ENCODE results near the gene OXA1L. TPM values are rescaled to one million over a fixed set of nuclear protein-coding genes. Genes with fewer than 3 reads are reported as not detected.
A peak's percentile ranks its signal among the peaks of the same experiment; 100 is the strongest.

OXA1L gene
- total and polyA plus RNA-seq, 4 donors: 81.3 to 99.8 (median 97.2) TPM

- peaks cover 0 to 26% (median 9%) of the 10 kb centered on the region in 5 donors for H3K4me1 ChIP-seq (ENCODE audit: control insufficient read depth in 5 of 5, insufficient read depth in 5 of 5, low read length in 5 of 5)
- H3K9me3 ChIP-seq (ENCODE audit: control insufficient read depth in 4 of 4, insufficient read depth in 3 of 4, low read length in 3 of 4): no peaks in the 10 kb centered on the region
- peak within 1 kb of the TSS in 1 of 2 donors; percentile 49 for H3K9ac ChIP-seq (ENCODE audit: insufficient read depth in 1 of 2, low read length in 2 of 2)
- peaks cover 0 to 1% (median 0%) of the 10 kb centered on the region in 4 donors for H3K36me3 ChIP-seq (ENCODE audit: control insufficient read depth in 4 of 4, insufficient read depth in 4 of 4, low read length in 4 of 4)
- no peak for TF ChIP-seq CTCF (IDR thresholded peaks at IDR 0.05; ENCODE audit: control extremely low read depth, extremely low read depth)
- no peaks in the 10 kb centered on the region for H3K27me3 ChIP-seq (ENCODE audit: control insufficient read depth in 3 of 3, insufficient read depth in 3 of 3, low read length in 2 of 3)
- DNase-seq (peak in 1 of 3 donors; percentile 27), ATAC-seq (ENCODE audit: insufficient read depth, low FRiP score) (peak; percentile 24)
- H3K4me3 ChIP-seq: no peak within 1 kb of the TSS
- H3K27ac ChIP-seq (ENCODE audit: low read depth in 1 of 2, low read length in 1 of 2): peak within 1 kb of the TSS in 1 of 2 donors; percentile 90
- WGBS, 2 donors: 66 to 67% methylated on average over 10 of the region's 10 CpGs
Measured at GRCh38 chr14:22814941-22815713, 48.6 kb downstream of the OXA1L start, which contains the start of gene SLC7A7. Gene SLC7A7, minus strand, starts transcription at chr14:22815435. Its CDS starts 2,037 bp downstream, at chr14:22813398.

- H3K27ac ChIP-seq (ENCODE audit: low read depth in 1 of 2, low read length in 1 of 2): peak overlapping the region in 1 of 2 donors; percentile 92
- no peak overlapping the region for H3K4me3 ChIP-seq
- no peak for TF ChIP-seq CTCF (IDR thresholded peaks at IDR 0.05; ENCODE audit: control extremely low read depth, extremely low read depth)
- H3K36me3 ChIP-seq (ENCODE audit: control insufficient read depth in 4 of 4, insufficient read depth in 4 of 4, low read length in 4 of 4): no peaks in the 10 kb centered on the region
- no peaks in the 10 kb centered on the region for H3K27me3 ChIP-seq (ENCODE audit: control insufficient read depth in 3 of 3, insufficient read depth in 3 of 3, low read length in 2 of 3)
- peak overlapping the region in 1 of 2 donors; percentile 67 for H3K9ac ChIP-seq (ENCODE audit: insufficient read depth in 1 of 2, low read length in 2 of 2)
- H3K4me1 ChIP-seq (ENCODE audit: control insufficient read depth in 5 of 5, insufficient read depth in 5 of 5, low read length in 5 of 5): peaks cover 0 to 49% (median 16%) of the 10 kb centered on the region in 5 donors
- 10 to 19% methylated on average over 10 of the region's 10 CpGs for WGBS, 2 donors
- no peak for ATAC-seq (ENCODE audit: insufficient read depth, low FRiP score)
- H3K9me3 ChIP-seq (ENCODE audit: control insufficient read depth in 4 of 4, insufficient read depth in 3 of 4, low read length in 3 of 4): no peaks in the 10 kb centered on the region
- peak; percentile 77 to 89 (median 87) for DNase-seq
Measured at GRCh38 chr14:22819151-22819988, 52.9 kb downstream of the OXA1L start.

- WGBS, 2 donors: 92 to 96% methylated on average over 1 of the region's 1 CpG
- no peak overlapping the region for H3K27ac ChIP-seq (ENCODE audit: low read depth in 1 of 2, low read length in 1 of 2)
- DNase-seq: no peak
Measured at GRCh38 chr14:22820731-22821130, 54.2 kb downstream of the OXA1L start.

More at GRCh38 chr14:22820731-22821130, 54.2 kb downstream of the OXA1L start:
- peaks cover 0 to 48% (median 13%) of the 10 kb centered on the region in 5 donors for H3K4me1 ChIP-seq (ENCODE audit: control insufficient read depth in 5 of 5, insufficient read depth in 5 of 5, low read length in 5 of 5)
- no peaks in the 10 kb centered on the region for H3K9me3 ChIP-seq (ENCODE audit: control insufficient read depth in 4 of 4, insufficient read depth in 3 of 4, low read length in 3 of 4)
- H3K27me3 ChIP-seq (ENCODE audit: control insufficient read depth in 3 of 3, insufficient read depth in 3 of 3, low read length in 2 of 3): no peaks in the 10 kb centered on the region
- no peak for TF ChIP-seq CTCF (IDR thresholded peaks at IDR 0.05; ENCODE audit: control extremely low read depth, extremely low read depth)
- ATAC-seq (ENCODE audit: insufficient read depth, low FRiP score): no peak
- no peak overlapping the region for H3K4me3 ChIP-seq
- H3K36me3 ChIP-seq (ENCODE audit: control insufficient read depth in 4 of 4, insufficient read depth in 4 of 4, low read length in 4 of 4): no peaks in the 10 kb centered on the region
- H3K9ac ChIP-seq (ENCODE audit: insufficient read depth in 1 of 2, low read length in 2 of 2): no peak overlapping the region

Measured in lung (tissue), 12 donors.